Measurements from ENCODE around the gene CDK7.

Gene CDK7

DNA sequence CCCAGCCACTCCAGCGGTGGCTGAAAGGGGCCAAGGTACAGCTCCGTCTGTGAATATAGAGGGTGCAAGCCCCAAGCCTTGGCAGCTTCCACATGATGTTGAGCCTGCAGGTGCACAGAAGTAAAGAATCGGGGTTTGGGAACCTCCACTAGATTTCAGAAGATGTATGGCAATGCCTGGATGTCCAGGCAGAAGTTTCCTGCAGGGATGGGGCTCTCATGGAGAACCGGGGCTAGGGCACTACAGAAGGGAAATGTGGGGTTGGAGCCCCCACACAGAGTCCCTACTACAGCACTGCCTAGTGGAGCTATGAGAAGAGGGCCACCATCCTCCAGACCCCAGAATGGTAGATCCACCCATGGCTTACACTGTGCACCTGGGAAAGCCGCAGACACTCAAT, 74.7 kb downstream of the CDK7 start:
- Histone ChIP-seq H3K4me3 (ENCODE audit: low read depth, low read length) (no peak overlapping the region), H3K4me1 (ENCODE audit: control insufficient read depth, insufficient read depth, low read length) (no peaks in the 10 kb centered on the region), H3K27ac (ENCODE audit: extremely low read depth, low read depth, low read length) (no peak overlapping the region), H3K9me3 (ENCODE audit: control insufficient read depth, insufficient read depth, low read depth, low read length) (no peaks in the 10 kb centered on the region), H3K36me3 (ENCODE audit: control insufficient read depth in 2 of 2, insufficient read depth in 1 of 2, low read length in 2 of 2) (peaks cover 8 to 35% of the 10 kb centered on the region in 2 experiments)
- CTCF ChIA-PET = no interaction called here
- POLR2A ChIA-PET = no interaction called here
- TF ChIP-seq GLIS2 (tag by site-specific recombination; IDR thresholded peaks at IDR 0.05) (no peak), OVOL3 (tag by site-specific recombination; IDR thresholded peaks at IDR 0.05) (no peak), OSR2 (tag by site-specific recombination; IDR thresholded peaks at IDR 0.05) (no peak), ZNF354C (tag by site-specific recombination; IDR thresholded peaks at IDR 0.05; ENCODE audit: borderline replicate concordance, low read depth) (no peak), ZNF610 (tag by site-specific recombination; IDR thresholded peaks at IDR 0.05; ENCODE audit: borderline replicate concordance) (no peak), KLF10 (tag by site-specific recombination; IDR thresholded peaks at IDR 0.05) (no peak), ZNF791 (tag by site-specific recombination; IDR thresholded peaks at IDR 0.05) (no peak), ZSCAN23 (tag by site-specific recombination; IDR thresholded peaks at IDR 0.05) (no peak), ZNF677 (tag by site-specific recombination; IDR thresholded peaks at IDR 0.05) (no peak)
- TF ChIP-seq, protein P1, sequence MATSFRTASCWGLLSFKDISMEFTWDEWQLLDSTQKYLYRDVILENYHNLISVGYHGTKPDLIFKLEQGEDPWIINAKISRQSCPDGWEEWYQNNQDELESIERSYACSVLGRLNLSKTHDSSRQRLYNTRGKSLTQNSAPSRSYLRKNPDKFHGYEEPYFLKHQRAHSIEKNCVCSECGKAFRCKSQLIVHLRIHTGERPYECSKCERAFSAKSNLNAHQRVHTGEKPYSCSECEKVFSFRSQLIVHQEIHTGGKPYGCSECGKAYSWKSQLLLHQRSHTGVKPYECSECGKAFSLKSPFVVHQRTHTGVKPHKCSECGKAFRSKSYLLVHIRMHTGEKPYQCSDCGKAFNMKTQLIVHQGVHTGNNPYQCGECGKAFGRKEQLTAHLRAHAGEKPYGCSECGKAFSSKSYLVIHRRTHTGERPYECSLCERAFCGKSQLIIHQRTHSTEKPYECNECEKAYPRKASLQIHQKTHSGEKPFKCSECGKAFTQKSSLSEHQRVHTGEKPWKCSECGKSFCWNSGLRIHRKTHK (tag by site-specific recombination; IDR thresholded peaks at IDR 0.05) = no peak
- TF ChIP-seq, protein P2, sequence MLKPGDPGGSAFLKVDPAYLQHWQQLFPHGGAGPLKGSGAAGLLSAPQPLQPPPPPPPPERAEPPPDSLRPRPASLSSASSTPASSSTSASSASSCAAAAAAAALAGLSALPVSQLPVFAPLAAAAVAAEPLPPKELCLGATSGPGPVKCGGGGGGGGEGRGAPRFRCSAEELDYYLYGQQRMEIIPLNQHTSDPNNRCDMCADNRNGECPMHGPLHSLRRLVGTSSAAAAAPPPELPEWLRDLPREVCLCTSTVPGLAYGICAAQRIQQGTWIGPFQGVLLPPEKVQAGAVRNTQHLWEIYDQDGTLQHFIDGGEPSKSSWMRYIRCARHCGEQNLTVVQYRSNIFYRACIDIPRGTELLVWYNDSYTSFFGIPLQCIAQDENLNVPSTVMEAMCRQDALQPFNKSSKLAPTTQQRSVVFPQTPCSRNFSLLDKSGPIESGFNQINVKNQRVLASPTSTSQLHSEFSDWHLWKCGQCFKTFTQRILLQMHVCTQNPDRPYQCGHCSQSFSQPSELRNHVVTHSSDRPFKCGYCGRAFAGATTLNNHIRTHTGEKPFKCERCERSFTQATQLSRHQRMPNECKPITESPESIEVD (tag by site-specific recombination; IDR thresholded peaks at IDR 0.05) = no peak
- TF ChIP-seq, protein P3, sequence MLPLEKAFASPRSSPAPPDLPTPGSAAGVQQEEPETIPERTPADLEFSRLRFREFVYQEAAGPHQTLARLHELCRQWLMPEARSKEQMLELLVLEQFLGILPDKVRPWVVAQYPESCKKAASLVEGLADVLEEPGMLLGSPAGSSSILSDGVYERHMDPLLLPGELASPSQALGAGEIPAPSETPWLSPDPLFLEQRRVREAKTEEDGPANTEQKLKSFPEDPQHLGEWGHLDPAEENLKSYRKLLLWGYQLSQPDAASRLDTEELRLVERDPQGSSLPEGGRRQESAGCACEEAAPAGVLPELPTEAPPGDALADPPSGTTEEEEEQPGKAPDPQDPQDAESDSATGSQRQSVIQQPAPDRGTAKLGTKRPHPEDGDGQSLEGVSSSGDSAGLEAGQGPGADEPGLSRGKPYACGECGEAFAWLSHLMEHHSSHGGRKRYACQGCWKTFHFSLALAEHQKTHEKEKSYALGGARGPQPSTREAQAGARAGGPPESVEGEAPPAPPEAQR (tag by site-specific recombination; IDR thresholded peaks at IDR 0.05) = no peak

DNA sequence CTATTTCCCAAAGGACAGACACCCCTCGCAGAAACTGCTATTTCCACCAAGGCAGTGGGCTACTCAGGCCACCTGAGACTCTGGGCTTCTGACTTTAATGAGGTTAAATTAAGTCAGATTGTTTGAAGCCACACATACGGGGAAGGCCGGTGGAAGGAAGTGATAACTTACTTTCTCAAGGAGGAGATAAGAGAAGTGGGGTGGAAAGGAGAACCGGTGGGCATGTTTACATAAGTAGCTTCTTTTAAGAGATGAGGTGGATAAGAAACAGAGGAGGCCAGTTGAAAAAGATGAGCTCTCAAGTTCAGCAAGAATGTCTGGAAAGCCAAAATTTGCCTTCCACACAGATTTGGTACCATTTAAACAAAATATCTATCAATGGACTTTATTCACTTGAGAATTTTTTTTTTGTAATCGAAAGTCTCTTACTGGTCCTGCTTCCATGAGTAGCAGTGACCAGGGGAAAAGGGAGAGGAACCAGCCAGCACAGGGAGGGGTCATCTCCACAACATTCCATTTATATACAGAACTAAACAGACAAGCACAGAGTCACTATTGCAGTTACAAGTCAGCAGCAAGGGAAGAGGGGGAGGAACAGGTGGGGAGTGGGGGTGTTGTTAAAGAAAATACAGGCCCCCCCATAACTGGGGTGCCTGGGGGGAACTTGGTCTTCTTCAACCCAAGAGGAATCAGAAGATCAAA, 77.9 kb downstream of the CDK7 start:
- H3K4me3 ChIP-seq (ENCODE audit: low read depth, low read length) = no peak overlapping the region
- H3K36me3 ChIP-seq (ENCODE audit: control insufficient read depth in 2 of 2, insufficient read depth in 1 of 2, low read length in 2 of 2) = peaks cover 14 to 35% of the 10 kb centered on the region in 2 experiments
- H3K9me3 ChIP-seq (ENCODE audit: control insufficient read depth, insufficient read depth, low read depth, low read length) = no peaks in the 10 kb centered on the region
- POLR2A ChIA-PET = interaction anchor here (0.6 kb wide), 1 partner anchor 49 kb away, joined by 3 read pairs; no protein-coding TSS in a partner anchor
- no peak for TF ChIP-seq ZFHX2 (tag by site-specific recombination; conservative IDR thresholded peaks at IDR 0.05)
- TF ChIP-seq ZNF274 (IDR thresholded peaks at IDR 0.05; ENCODE audit: low read length) = no peak
- no peak for TF ChIP-seq ZNF274 (tag by site-specific recombination; IDR thresholded peaks at IDR 0.05; ENCODE audit: borderline replicate concordance)
- TF ChIP-seq ZNF544 (tag by site-specific recombination; IDR thresholded peaks at IDR 0.05) = no peak
- TF ChIP-seq ZNF335 (tag by site-specific recombination; conservative IDR thresholded peaks at IDR 0.05) = no peak
- no peak for TF ChIP-seq ZNF624 (tag by site-specific recombination; IDR thresholded peaks at IDR 0.05)
- TF ChIP-seq, protein P4, sequence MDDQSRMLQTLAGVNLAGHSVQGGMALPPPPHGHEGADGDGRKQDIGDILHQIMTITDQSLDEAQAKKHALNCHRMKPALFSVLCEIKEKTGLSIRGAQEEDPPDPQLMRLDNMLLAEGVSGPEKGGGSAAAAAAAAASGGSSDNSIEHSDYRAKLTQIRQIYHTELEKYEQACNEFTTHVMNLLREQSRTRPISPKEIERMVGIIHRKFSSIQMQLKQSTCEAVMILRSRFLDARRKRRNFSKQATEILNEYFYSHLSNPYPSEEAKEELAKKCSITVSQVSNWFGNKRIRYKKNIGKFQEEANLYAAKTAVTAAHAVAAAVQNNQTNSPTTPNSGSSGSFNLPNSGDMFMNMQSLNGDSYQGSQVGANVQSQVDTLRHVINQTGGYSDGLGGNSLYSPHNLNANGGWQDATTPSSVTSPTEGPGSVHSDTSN (CRISPR knock-in tag; IDR thresholded peaks at IDR 0.05) = no peak
- CTCF ChIA-PET = interaction anchor here (0.8 kb wide), 1 partner anchor 22 kb away, joined by 4 read pairs; no protein-coding TSS in a partner anchor
- no peaks in the 10 kb centered on the region for H3K4me1 ChIP-seq (ENCODE audit: control insufficient read depth, insufficient read depth, low read length)
- no peak overlapping the region for H3K27ac ChIP-seq (ENCODE audit: extremely low read depth, low read depth, low read length)

Data from HEK293 (cell line).